ENCODE data around the gene TEX55. TPM values are rescaled to one million over a fixed set of nuclear protein-coding genes. Genes with fewer than 3 reads are reported as not detected.

Gene TEX55
- total RNA-seq, 1 experiment from 2014 or later = not detected

DNA sequence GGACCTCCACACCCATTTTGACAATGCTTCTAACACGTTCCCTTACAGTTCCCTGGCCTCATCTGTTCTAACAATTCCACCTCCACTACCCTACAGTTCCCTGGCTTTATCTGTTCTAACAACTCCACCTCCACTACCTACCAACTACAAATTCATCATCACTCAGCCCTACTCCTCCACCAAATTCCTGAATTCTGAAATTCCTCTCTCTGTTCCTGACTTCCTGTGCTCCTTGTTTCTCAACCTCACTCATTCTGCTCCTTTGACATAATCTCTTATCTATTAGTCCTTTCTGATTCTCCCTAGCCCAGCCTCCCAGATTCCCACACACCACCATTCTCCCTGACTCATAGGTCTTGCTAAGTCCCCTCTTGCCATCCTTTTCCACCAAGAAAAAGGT is 49.9 kb downstream of the TEX55 start:
- no peaks in the 10 kb centered on the region for H3K4me1 ChIP-seq (ENCODE audit: control insufficient read depth, insufficient read depth, low read length)
- no peaks in the 10 kb centered on the region for H3K36me3 ChIP-seq (ENCODE audit: control insufficient read depth, insufficient read depth, low read length)
- ATAC-seq = no peak
- TF ChIP-seq POLR2AphosphoS5 (IDR thresholded peaks at IDR 0.05; ENCODE audit: low read depth, low read length) = no peak
- TF ChIP-seq, protein P1, sequence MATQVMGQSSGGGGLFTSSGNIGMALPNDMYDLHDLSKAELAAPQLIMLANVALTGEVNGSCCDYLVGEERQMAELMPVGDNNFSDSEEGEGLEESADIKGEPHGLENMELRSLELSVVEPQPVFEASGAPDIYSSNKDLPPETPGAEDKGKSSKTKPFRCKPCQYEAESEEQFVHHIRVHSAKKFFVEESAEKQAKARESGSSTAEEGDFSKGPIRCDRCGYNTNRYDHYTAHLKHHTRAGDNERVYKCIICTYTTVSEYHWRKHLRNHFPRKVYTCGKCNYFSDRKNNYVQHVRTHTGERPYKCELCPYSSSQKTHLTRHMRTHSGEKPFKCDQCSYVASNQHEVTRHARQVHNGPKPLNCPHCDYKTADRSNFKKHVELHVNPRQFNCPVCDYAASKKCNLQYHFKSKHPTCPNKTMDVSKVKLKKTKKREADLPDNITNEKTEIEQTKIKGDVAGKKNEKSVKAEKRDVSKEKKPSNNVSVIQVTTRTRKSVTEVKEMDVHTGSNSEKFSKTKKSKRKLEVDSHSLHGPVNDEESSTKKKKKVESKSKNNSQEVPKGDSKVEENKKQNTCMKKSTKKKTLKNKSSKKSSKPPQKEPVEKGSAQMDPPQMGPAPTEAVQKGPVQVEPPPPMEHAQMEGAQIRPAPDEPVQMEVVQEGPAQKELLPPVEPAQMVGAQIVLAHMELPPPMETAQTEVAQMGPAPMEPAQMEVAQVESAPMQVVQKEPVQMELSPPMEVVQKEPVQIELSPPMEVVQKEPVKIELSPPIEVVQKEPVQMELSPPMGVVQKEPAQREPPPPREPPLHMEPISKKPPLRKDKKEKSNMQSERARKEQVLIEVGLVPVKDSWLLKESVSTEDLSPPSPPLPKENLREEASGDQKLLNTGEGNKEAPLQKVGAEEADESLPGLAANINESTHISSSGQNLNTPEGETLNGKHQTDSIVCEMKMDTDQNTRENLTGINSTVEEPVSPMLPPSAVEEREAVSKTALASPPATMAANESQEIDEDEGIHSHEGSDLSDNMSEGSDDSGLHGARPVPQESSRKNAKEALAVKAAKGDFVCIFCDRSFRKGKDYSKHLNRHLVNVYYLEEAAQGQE (IDR thresholded peaks at IDR 0.05; ENCODE audit: insufficient read depth in 1 of 2, low read depth in 2 of 2, low read length in 1 of 2) = no peak
- TF ChIP-seq TCF7L2 (IDR thresholded peaks at IDR 0.05; ENCODE audit: low read depth, low read length) = no peak
- TF ChIP-seq, protein P2, sequence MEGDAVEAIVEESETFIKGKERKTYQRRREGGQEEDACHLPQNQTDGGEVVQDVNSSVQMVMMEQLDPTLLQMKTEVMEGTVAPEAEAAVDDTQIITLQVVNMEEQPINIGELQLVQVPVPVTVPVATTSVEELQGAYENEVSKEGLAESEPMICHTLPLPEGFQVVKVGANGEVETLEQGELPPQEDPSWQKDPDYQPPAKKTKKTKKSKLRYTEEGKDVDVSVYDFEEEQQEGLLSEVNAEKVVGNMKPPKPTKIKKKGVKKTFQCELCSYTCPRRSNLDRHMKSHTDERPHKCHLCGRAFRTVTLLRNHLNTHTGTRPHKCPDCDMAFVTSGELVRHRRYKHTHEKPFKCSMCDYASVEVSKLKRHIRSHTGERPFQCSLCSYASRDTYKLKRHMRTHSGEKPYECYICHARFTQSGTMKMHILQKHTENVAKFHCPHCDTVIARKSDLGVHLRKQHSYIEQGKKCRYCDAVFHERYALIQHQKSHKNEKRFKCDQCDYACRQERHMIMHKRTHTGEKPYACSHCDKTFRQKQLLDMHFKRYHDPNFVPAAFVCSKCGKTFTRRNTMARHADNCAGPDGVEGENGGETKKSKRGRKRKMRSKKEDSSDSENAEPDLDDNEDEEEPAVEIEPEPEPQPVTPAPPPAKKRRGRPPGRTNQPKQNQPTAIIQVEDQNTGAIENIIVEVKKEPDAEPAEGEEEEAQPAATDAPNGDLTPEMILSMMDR (IDR thresholded peaks at IDR 0.05) = no peak
- no peak for TF ChIP-seq SIN3A (IDR thresholded peaks at IDR 0.05; ENCODE audit: borderline replicate concordance, insufficient read depth, low read depth, low read length)
- ChIA-PET POLR2A (no interaction called here), CTCF (no interaction called here)
- H3K27ac ChIP-seq (ENCODE audit: low read length) = no peak overlapping the region
- no peak overlapping the region for H3K4me3 ChIP-seq (ENCODE audit: low read depth in 2 of 2, low read length in 2 of 2)
- H3K27me3 ChIP-seq (ENCODE audit: control insufficient read depth, insufficient read depth, low read length) = no peaks in the 10 kb centered on the region
- no peak for DNase-seq (ENCODE audit: low read depth, low spot score)
- intact Hi-C loops (cut with micrococcal nuclease; ENCODE audit: unreplicated experiment) = no loop called here
- in situ Hi-C loops (cut with HindIII; ENCODE audit: low pct_unique_long_range_greater_than_20kb, low sequenced_read_pairs) = no loop called here
- H3K9me3 ChIP-seq (ENCODE audit: control insufficient read depth, insufficient read depth, low read depth, low read length) = no peaks in the 10 kb centered on the region
- no TSS peak for BruUV-seq (replicated peaks)

Other genes starting within 250 kb of the TEX55 start
- gene IGSF11, start 111.3 kb upstream of the TEX55 start, total RNA-seq (2021; ENCODE audit: unreplicated experiment) = 0.33 TPM
- gene UPK1B, start 27.4 kb downstream of the TEX55 start, total RNA-seq (2021; ENCODE audit: unreplicated experiment) = 4.4 TPM
- 27.4 TPM for gene B4GALT4, start 94.7 kb downstream of the TEX55 start, total RNA-seq (2021; ENCODE audit: unreplicated experiment)
- 7.6 TPM for gene ARHGAP31, start 148.2 kb downstream of the TEX55 start, total RNA-seq (2021; ENCODE audit: unreplicated experiment)